Activated CD4-positive, alpha-beta T cell treated with anti-CD3 and anti-CD28 coated beads, Interleukin-2, amount 10 ng/mL, durations not matched to agents 24 days and 14 days (primary cell): ENCODE measurements around the gene LPAR1. TPM values are rescaled to one million over a fixed set of nuclear protein-coding genes. Genes with fewer than 3 reads are reported as not detected.

Experiments used
- DNase-seq: peaks from one replicate; pipeline ENCODE4 v3.0.0; 2022
- H3K27ac Mint-ChIP-seq: one replicate; pipeline ENCODE4 v1.8.0; 2022; ENCODE audit warnings: mild to moderate bottlenecking, mixed read lengths
- H3K27me3 Mint-ChIP-seq: one replicate; pipeline ENCODE4 v1.8.0; 2022; ENCODE audit warnings: mixed read lengths
- H3K36me3 Mint-ChIP-seq: one replicate; pipeline ENCODE4 v1.8.0; 2022; ENCODE audit warnings: low read depth, mild to moderate bottlenecking, mixed read lengths
- H3K4me1 Mint-ChIP-seq: one replicate; pipeline ENCODE4 v1.8.0; 2021; ENCODE audit warnings: mixed read lengths
- H3K4me3 Mint-ChIP-seq: one replicate; pipeline ENCODE4 v1.8.0; 2022; ENCODE audit warnings: mild to moderate bottlenecking, moderate library complexity, mixed read lengths
- H3K9me3 Mint-ChIP-seq: one replicate; pipeline ENCODE4 v1.8.0; 2021; ENCODE audit warnings: mixed read lengths
- intact Hi-C: fragments of 100-400 bp; cut with micrococcal nuclease; formaldehyde crosslinking; loops from one replicate; pipeline ENCODE4 v1.15.1; 2023
- total RNA-seq: library from RNA; stranded (reverse); gene quantifications from 2 replicates; pipeline ENCODE4 v1.2.3, GENCODE V29; 2022

Gene LPAR1
- total RNA-seq, 1 donor from 2014 or later = not detected

- intact Hi-C loops = no loop called here
- Mint-ChIP-seq H3K27ac (no peak overlapping the region), H3K4me3 (no peak overlapping the region), H3K36me3 (no peaks in the 10 kb centered on the region), H3K4me1 (no peaks in the 10 kb centered on the region), H3K9me3 (no peaks in the 10 kb centered on the region), H3K27me3 (no peaks in the 10 kb centered on the region)
- no peak for DNase-seq
Measured at GRCh38 chr9:110922145-110922544, 116.1 kb downstream of the LPAR1 start.

- no peaks in the 10 kb centered on the region for H3K36me3 Mint-ChIP-seq
- H3K4me3 Mint-ChIP-seq = no peak overlapping the region
- no peak overlapping the region for H3K27ac Mint-ChIP-seq
- H3K27me3 Mint-ChIP-seq = no peaks in the 10 kb centered on the region
- no peak for DNase-seq
- H3K4me1 Mint-ChIP-seq = no peaks in the 10 kb centered on the region
- intact Hi-C loops = no loop called here
- no peaks in the 10 kb centered on the region for H3K9me3 Mint-ChIP-seq
Measured at GRCh38 chr9:110921705-110922104, 116.6 kb downstream of the LPAR1 start.

GRCh38 chr9:110919609-110920008 lies 118.7 kb downstream of the LPAR1 start:
- Mint-ChIP-seq H3K4me3 (no peak overlapping the region), H3K36me3 (no peaks in the 10 kb centered on the region), H3K4me1 (no peaks in the 10 kb centered on the region), H3K27me3 (no peaks in the 10 kb centered on the region), H3K27ac (no peak overlapping the region), H3K9me3 (no peaks in the 10 kb centered on the region)
- intact Hi-C loops = no loop called here
- DNase-seq = no peak

GRCh38 chr9:110919050-110919435 lies 119.2 kb downstream of the LPAR1 start:
- DNase-seq = no peak
- H3K4me1 Mint-ChIP-seq = no peaks in the 10 kb centered on the region
- no peak overlapping the region for H3K27ac Mint-ChIP-seq
- no peaks in the 10 kb centered on the region for H3K27me3 Mint-ChIP-seq
- no peaks in the 10 kb centered on the region for H3K36me3 Mint-ChIP-seq
- no peaks in the 10 kb centered on the region for H3K9me3 Mint-ChIP-seq
- intact Hi-C loops = no loop called here
- no peak overlapping the region for H3K4me3 Mint-ChIP-seq

- Mint-ChIP-seq H3K36me3 (no peaks in the 10 kb centered on the region), H3K4me3 (no peak overlapping the region), H3K27me3 (no peaks in the 10 kb centered on the region), H3K4me1 (no peaks in the 10 kb centered on the region), H3K9me3 (no peaks in the 10 kb centered on the region), H3K27ac (no peak overlapping the region)
- no peak for DNase-seq
- intact Hi-C loops = no loop called here
Measured at GRCh38 chr9:110918316-110919049, 119.8 kb downstream of the LPAR1 start.

- no peaks in the 10 kb centered on the region for H3K4me1 Mint-ChIP-seq
- intact Hi-C loops = no loop called here
- no peaks in the 10 kb centered on the region for H3K36me3 Mint-ChIP-seq
- DNase-seq = no peak
- no peaks in the 10 kb centered on the region for H3K9me3 Mint-ChIP-seq
- H3K27me3 Mint-ChIP-seq = no peaks in the 10 kb centered on the region
- H3K4me3 Mint-ChIP-seq = no peak overlapping the region
- no peak overlapping the region for H3K27ac Mint-ChIP-seq
Measured at GRCh38 chr9:110916403-110916802, 121.9 kb downstream of the LPAR1 start.

GRCh38 chr9:110912419-110913291 lies 125.6 kb downstream of the LPAR1 start:
- no peak overlapping the region for H3K27ac Mint-ChIP-seq
- no peak overlapping the region for H3K4me3 Mint-ChIP-seq
- H3K9me3 Mint-ChIP-seq = peaks cover 7% of the 10 kb centered on the region
- no peaks in the 10 kb centered on the region for H3K27me3 Mint-ChIP-seq
- H3K36me3 Mint-ChIP-seq = no peaks in the 10 kb centered on the region
- intact Hi-C loops = no loop called here
- no peak for DNase-seq
- H3K4me1 Mint-ChIP-seq = no peaks in the 10 kb centered on the region

- DNase-seq = no peak
- H3K27me3 Mint-ChIP-seq = no peaks in the 10 kb centered on the region
- H3K4me1 Mint-ChIP-seq = no peaks in the 10 kb centered on the region
- peaks cover 7% of the 10 kb centered on the region for H3K9me3 Mint-ChIP-seq
- no peak overlapping the region for H3K4me3 Mint-ChIP-seq
- H3K27ac Mint-ChIP-seq = no peak overlapping the region
- intact Hi-C loops = no loop called here
- H3K36me3 Mint-ChIP-seq = no peaks in the 10 kb centered on the region
Measured at GRCh38 chr9:110911659-110912418, 126.4 kb downstream of the LPAR1 start.

GRCh38 chr9:110908894-110909293 lies 129.4 kb downstream of the LPAR1 start:
- Mint-ChIP-seq H3K27ac (no peak overlapping the region), H3K4me1 (no peaks in the 10 kb centered on the region), H3K9me3 (peaks cover 7% of the 10 kb centered on the region), H3K27me3 (no peaks in the 10 kb centered on the region), H3K4me3 (no peak overlapping the region), H3K36me3 (no peaks in the 10 kb centered on the region)
- intact Hi-C loops = no loop called here
- DNase-seq = no peak

GRCh38 chr9:110900917-110901316 lies 137.4 kb downstream of the LPAR1 start:
- H3K4me3 Mint-ChIP-seq = no peak overlapping the region
- H3K4me1 Mint-ChIP-seq = no peaks in the 10 kb centered on the region
- H3K36me3 Mint-ChIP-seq = no peaks in the 10 kb centered on the region
- H3K9me3 Mint-ChIP-seq = peaks cover 14% of the 10 kb centered on the region
- H3K27me3 Mint-ChIP-seq = no peaks in the 10 kb centered on the region
- no peak for DNase-seq
- intact Hi-C loops = no loop called here
- no peak overlapping the region for H3K27ac Mint-ChIP-seq

GRCh38 chr9:110900456-110900855 lies 137.8 kb downstream of the LPAR1 start:
- DNase-seq = no peak
- no peaks in the 10 kb centered on the region for H3K27me3 Mint-ChIP-seq
- no peaks in the 10 kb centered on the region for H3K4me1 Mint-ChIP-seq
- H3K4me3 Mint-ChIP-seq = no peak overlapping the region
- peaks cover 14% of the 10 kb centered on the region for H3K9me3 Mint-ChIP-seq
- no peak overlapping the region for H3K27ac Mint-ChIP-seq
- intact Hi-C loops = no loop called here
- no peaks in the 10 kb centered on the region for H3K36me3 Mint-ChIP-seq

- intact Hi-C loops = no loop called here
Measured at GRCh38 chr9:110898866-110899265, 139.4 kb downstream of the LPAR1 start.

GRCh38 chr9:110898358-110898757 lies 139.9 kb downstream of the LPAR1 start:
- no peaks in the 10 kb centered on the region for H3K4me1 Mint-ChIP-seq
- no peak overlapping the region for H3K4me3 Mint-ChIP-seq
- H3K36me3 Mint-ChIP-seq = no peaks in the 10 kb centered on the region
- no peaks in the 10 kb centered on the region for H3K27me3 Mint-ChIP-seq
- intact Hi-C loops = no loop called here
- H3K9me3 Mint-ChIP-seq = peaks cover 14% of the 10 kb centered on the region
- no peak for DNase-seq
- no peak overlapping the region for H3K27ac Mint-ChIP-seq

More at GRCh38 chr9:110898866-110899265, 139.4 kb downstream of the LPAR1 start:
- no peak for DNase-seq
- Mint-ChIP-seq H3K27me3 (no peaks in the 10 kb centered on the region), H3K9me3 (peaks cover 14% of the 10 kb centered on the region), H3K36me3 (no peaks in the 10 kb centered on the region), H3K4me1 (no peaks in the 10 kb centered on the region), H3K4me3 (no peak overlapping the region), H3K27ac (no peak overlapping the region)

GRCh38 chr9:110897943-110898342 lies 140.3 kb downstream of the LPAR1 start:
- H3K4me1 Mint-ChIP-seq = no peaks in the 10 kb centered on the region
- H3K27ac Mint-ChIP-seq = no peak overlapping the region
- H3K9me3 Mint-ChIP-seq = peaks cover 13% of the 10 kb centered on the region
- no peaks in the 10 kb centered on the region for H3K36me3 Mint-ChIP-seq
- DNase-seq = no peak
- no peaks in the 10 kb centered on the region for H3K27me3 Mint-ChIP-seq
- intact Hi-C loops = no loop called here
- H3K4me3 Mint-ChIP-seq = no peak overlapping the region
